Upper lobe of left lung (tissue), 4 donors: ENCODE results near the gene CCDC88A.

Experiments used
- CTCF ChIP-seq, 6 experiments: fragments of 450-650 bp in 4 of 6; fragments of 200-600 bp in 2 of 6; sonication (generic) in 2 of 6; IDR thresholded peaks; one replicate each; pipeline ENCODE4 v1.5.1; 2016 to 2019; ENCODE audit warnings: antibody characterized with exemption in 6 of 6
- EP300 ChIP-seq, 4 donors: sonication (generic); formaldehyde crosslinking; IDR thresholded peaks; one replicate each; pipeline ENCODE4 v1.5.1; 2017; ENCODE audit warnings: antibody characterized with exemption in 4 of 4, control low read depth in 2 of 4
- POLR2A ChIP-seq, 4 donors: fragments of 450-650 bp; IDR thresholded peaks; one replicate each; pipeline ENCODE4 v1.5.1; 2016 to 2017; ENCODE audit warnings: antibody characterized with exemption in 4 of 4, mild to moderate bottlenecking in 2 of 4
- POLR2AphosphoS5 ChIP-seq, 2 donors: sonication (generic); formaldehyde crosslinking; IDR thresholded peaks; one replicate each; pipeline ENCODE4 v1.5.1; 2017; ENCODE audit warnings: antibody characterized with exemption in 2 of 2

DNA sequence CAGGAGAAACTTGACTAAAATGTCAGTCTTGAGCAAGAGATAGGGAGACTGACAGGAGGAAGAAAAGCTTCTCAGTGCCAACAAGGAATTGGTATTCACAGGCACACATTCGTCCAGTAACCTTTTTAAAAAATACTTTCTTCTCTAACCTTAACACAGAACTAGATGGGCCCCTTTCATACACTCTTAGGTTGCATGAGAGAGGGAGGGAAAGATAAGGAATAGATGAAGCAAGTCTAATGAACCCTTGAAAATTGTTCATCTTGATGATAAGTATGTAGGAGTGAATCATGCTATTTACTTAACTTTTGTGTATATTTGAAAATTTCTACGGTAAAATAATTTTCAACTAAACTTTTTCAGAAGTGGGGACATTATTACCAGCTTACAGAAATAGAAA is 42.0 kb upstream of the CCDC88A start:
- no peak for TF ChIP-seq POLR2AphosphoS5 (IDR thresholded peaks at IDR 0.05)
- TF ChIP-seq POLR2A (IDR thresholded peaks at IDR 0.05) = no peak
- TF ChIP-seq CTCF (IDR thresholded peaks at IDR 0.05) = no peak
- TF ChIP-seq EP300 (IDR thresholded peaks at IDR 0.05) = no peak
